NCI-H345 (cell line): ENCODE measurements around the gene ESYT1.

Experiments used
- DNase-seq: peaks from one replicate; lab custom pipeline; 2025; lab: John Stamatoyannopoulos, UW

The ESYT1 gene

GRCh38 chr12:56104109-56104814 is 23.8 kb upstream of the ESYT1 start, which contains the start of gene PA2G4:
PA2G4 (plus strand) TSS chr12:56104559; CDS start chr12:56104738, 179 bp downstream.
- peak; percentile 99 for DNase-seq

- no peak for DNase-seq
These were observed 23.1 kb upstream of the ESYT1 start for GRCh38 chr12:56104815-56105608.

- DNase-seq: no peak
These were observed 22.5 kb upstream of the ESYT1 start for GRCh38 chr12:56105609-56105902.

GRCh38 chr12:56107242-56107641 is 20.8 kb upstream of the ESYT1 start:
- no peak for DNase-seq

GRCh38 chr12:56110571-56110970 is 17.5 kb upstream of the ESYT1 start:
- DNase-seq: no peak

GRCh38 chr12:56114084-56114483 is 14.0 kb upstream of the ESYT1 start:
- no peak for DNase-seq

- DNase-seq: no peak
These were observed 12.7 kb upstream of the ESYT1 start for GRCh38 chr12:56115329-56115728.

- peak; percentile 97 for DNase-seq
These were observed 11.6 kb upstream of the ESYT1 start, which contains the start of gene RPL41 for GRCh38 chr12:56116267-56117081. RPL41 (plus strand) TSS chr12:56116633.

- peak; percentile 22 for DNase-seq
These were observed 10.9 kb upstream of the ESYT1 start for GRCh38 chr12:56117082-56117706.

GRCh38 chr12:56117778-56118687 is 10.0 kb upstream of the ESYT1 start, which contains the start of gene ZC3H10:
ZC3H10 (plus strand) TSS chr12:56118266; CDS start chr12:56120563, 2,297 bp downstream.
- DNase-seq: peak; percentile 99

- peak; percentile 21 for DNase-seq
These were observed 9.2 kb upstream of the ESYT1 start for GRCh38 chr12:56118688-56119357.

- peak; percentile 62 for DNase-seq
These were observed 8.7 kb upstream of the ESYT1 start for GRCh38 chr12:56119361-56119796.

- DNase-seq: no peak
These were observed 7.8 kb upstream of the ESYT1 start for GRCh38 chr12:56120158-56120846.

- DNase-seq: no peak
These were observed 6.7 kb upstream of the ESYT1 start for GRCh38 chr12:56121204-56121870.

- no peak for DNase-seq
These were observed 5.4 kb upstream of the ESYT1 start for GRCh38 chr12:56122637-56123036.

GRCh38 chr12:56124133-56124532 is 3.9 kb upstream of the ESYT1 start:
- no peak for DNase-seq

- DNase-seq: no peak
These were observed 1.3 kb upstream of the ESYT1 start for GRCh38 chr12:56126732-56127239.

- DNase-seq: no peak
These were observed 581 bp upstream of the ESYT1 start for GRCh38 chr12:56127485-56127887.

- DNase-seq: no peak
These were observed 671 bp downstream of the ESYT1 start for GRCh38 chr12:56128670-56129205.
